DMS53 treated with DMSO at 0.1 percent for 48 hours (cell line): Measurements from ENCODE around the gene ATG4C.
A peak's percentile ranks its signal among the peaks of the same experiment; 100 is the strongest.

Experiments
- DNase-seq: peaks from one replicate; lab custom pipeline; 2025; ENCODE audit not compliant: unreplicated experiment; lab: John Stamatoyannopoulos, UW

ATG4C gene

GRCh38 chr1:62903982-62904855, 120.3 kb downstream of the ATG4C start:
- no peak for DNase-seq

- no peak for DNase-seq
Measured at GRCh38 chr1:62904856-62905225, 120.9 kb downstream of the ATG4C start.

- DNase-seq = peak; percentile 97
Measured at GRCh38 chr1:62905309-62905708, 121.4 kb downstream of the ATG4C start.

- DNase-seq = peak; percentile 67
Measured at GRCh38 chr1:62905872-62906271, 121.9 kb downstream of the ATG4C start.

- no peak for DNase-seq
Measured at GRCh38 chr1:62906428-62906886, 122.5 kb downstream of the ATG4C start.

GRCh38 chr1:62908168-62908695, 124.3 kb downstream of the ATG4C start:
- no peak for DNase-seq

GRCh38 chr1:62912028-62912638, 128.2 kb downstream of the ATG4C start:
- DNase-seq = peak; percentile 12
